NOMO-1 (cell line): ENCODE data around the gene RBM17.
"Not testable (repeated sequence)": the region's sequence is repeated elsewhere in the genome, so short reads cannot be mapped to it uniquely, and the experiment has no call there.

Experiments used
- DNase-seq, 2 experiments: peaks; one replicate each; lab custom pipeline; 2025; ENCODE audit not compliant: unreplicated experiment in 2 of 2; lab: John Stamatoyannopoulos, UW

Gene RBM17

GRCh38 chr10:6088721-6089333 is at the start of gene RBM17:
Gene RBM17, plus strand, starts transcription at chr10:6089034. Its CDS starts 8,032 bp downstream, at chr10:6097066.
- peak; percentile 92 to 95 for DNase-seq

- DNase-seq: no peak
Measured at GRCh38 chr10:6039711-6040110, 49.1 kb upstream of the RBM17 start.

- DNase-seq: no peak
Measured at GRCh38 chr10:6040205-6040604, 48.6 kb upstream of the RBM17 start.

GRCh38 chr10:6043377-6043776 is 45.5 kb upstream of the RBM17 start:
- DNase-seq: not testable (repeated sequence)

- no peak for DNase-seq
Measured at GRCh38 chr10:6044060-6044459, 44.8 kb upstream of the RBM17 start.

GRCh38 chr10:6044751-6045313 is 44.0 kb upstream of the RBM17 start:
- DNase-seq: no peak

- peak in 1 of 2 experiments; percentile 14 for DNase-seq
Measured at GRCh38 chr10:6045314-6045848, 43.5 kb upstream of the RBM17 start.

- no peak for DNase-seq
Measured at GRCh38 chr10:6045878-6046772, 42.7 kb upstream of the RBM17 start.

GRCh38 chr10:6046773-6047611 is 41.8 kb upstream of the RBM17 start:
- no peak for DNase-seq

GRCh38 chr10:6047847-6048246 is 41.0 kb upstream of the RBM17 start:
- no peak for DNase-seq

- DNase-seq: no peak
Measured at GRCh38 chr10:6048281-6049030, 40.4 kb upstream of the RBM17 start.

- no peak for DNase-seq
Measured at GRCh38 chr10:6049031-6049400, 39.8 kb upstream of the RBM17 start.

- DNase-seq: peak; percentile 31 to 40
Measured at GRCh38 chr10:6050801-6051445, 37.9 kb upstream of the RBM17 start.

GRCh38 chr10:6052247-6053221 is 36.3 kb upstream of the RBM17 start:
- DNase-seq: no peak

- no peak for DNase-seq
Measured at GRCh38 chr10:6053303-6053702, 35.5 kb upstream of the RBM17 start.

GRCh38 chr10:6053816-6054631 is 34.8 kb upstream of the RBM17 start:
- no peak for DNase-seq

GRCh38 chr10:6054884-6055283 is 34.0 kb upstream of the RBM17 start:
- DNase-seq: no peak
